Measurements from ENCODE around the gene STARD3.
"Not testable (repeated sequence)": the region's sequence is repeated elsewhere in the genome, so short reads cannot be mapped to it uniquely, and the experiment has no call there.

STARD3 gene

DNA sequence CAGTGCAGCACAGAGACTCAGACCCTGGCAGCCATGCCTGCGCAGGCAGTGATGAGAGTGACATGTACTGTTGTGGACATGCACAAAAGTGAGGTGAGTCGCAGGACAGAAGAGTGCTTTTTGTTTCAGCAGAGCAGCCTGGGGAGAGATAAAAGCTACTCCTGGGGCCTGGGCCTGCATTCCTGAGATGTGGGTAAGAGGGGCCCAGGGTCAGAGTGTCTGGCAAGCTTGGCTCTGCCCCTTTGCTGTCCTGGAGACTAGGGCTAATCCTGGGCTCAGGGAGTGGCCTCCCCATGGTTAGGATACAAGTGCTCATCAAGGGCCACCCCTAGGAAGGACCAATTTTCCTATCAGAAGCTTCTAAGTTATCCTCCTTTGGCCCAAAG, 58.1 kb downstream of the STARD3 start:
- no peak for DNase-seq (ENCODE audit: low read depth in 2 of 2)

DNA sequence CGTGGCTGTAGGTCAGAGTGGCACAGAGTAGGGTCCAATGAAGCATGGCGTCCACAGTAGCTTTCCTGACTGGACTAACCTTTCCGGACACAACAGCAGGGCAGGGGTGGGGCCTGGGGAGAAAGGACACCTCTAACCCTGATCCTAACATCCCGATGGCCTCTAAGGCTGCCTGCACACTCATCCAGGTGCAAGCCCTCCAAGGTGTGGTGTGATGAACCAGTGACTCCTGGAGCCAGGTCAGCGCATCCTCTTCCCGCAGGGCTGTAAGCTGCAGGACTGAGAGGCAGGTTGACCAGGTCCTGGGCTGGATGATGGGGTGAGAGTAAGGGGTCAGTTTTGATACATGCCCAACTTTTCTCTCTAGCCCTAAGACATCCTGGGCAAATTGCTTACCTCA, 59.8 kb downstream of the STARD3 start:
- DNase-seq (ENCODE audit: low read depth in 2 of 2): no peak

GRCh38 chr17:39697961-39698360, 61.0 kb downstream of the STARD3 start:
- DNase-seq (ENCODE audit: low read depth in 2 of 2): no peak

GRCh38 chr17:39699157-39699817, 62.3 kb downstream of the STARD3 start:
- not testable (repeated sequence) for DNase-seq (ENCODE audit: low read depth in 2 of 2)

- DNase-seq (ENCODE audit: low read depth in 2 of 2): no peak
Measured at GRCh38 chr17:39699818-39700147, 62.8 kb downstream of the STARD3 start, which contains the start of gene ERBB2. Gene ERBB2, plus strand, starts transcription at chr17:39700064. Its CDS starts 175 bp downstream, at chr17:39700239.

- no peak for DNase-seq (ENCODE audit: low read depth in 2 of 2)
Measured at GRCh38 chr17:39700148-39700987, 63.4 kb downstream of the STARD3 start.

GRCh38 chr17:39701012-39701783, 64.3 kb downstream of the STARD3 start:
- no peak for DNase-seq (ENCODE audit: low read depth in 2 of 2)

GRCh38 chr17:39701784-39702422, 65.0 kb downstream of the STARD3 start:
- DNase-seq (ENCODE audit: low read depth in 2 of 2): no peak

- DNase-seq (ENCODE audit: low read depth in 2 of 2): no peak
Measured at GRCh38 chr17:39702901-39703893, 66.3 kb downstream of the STARD3 start.

DNA sequence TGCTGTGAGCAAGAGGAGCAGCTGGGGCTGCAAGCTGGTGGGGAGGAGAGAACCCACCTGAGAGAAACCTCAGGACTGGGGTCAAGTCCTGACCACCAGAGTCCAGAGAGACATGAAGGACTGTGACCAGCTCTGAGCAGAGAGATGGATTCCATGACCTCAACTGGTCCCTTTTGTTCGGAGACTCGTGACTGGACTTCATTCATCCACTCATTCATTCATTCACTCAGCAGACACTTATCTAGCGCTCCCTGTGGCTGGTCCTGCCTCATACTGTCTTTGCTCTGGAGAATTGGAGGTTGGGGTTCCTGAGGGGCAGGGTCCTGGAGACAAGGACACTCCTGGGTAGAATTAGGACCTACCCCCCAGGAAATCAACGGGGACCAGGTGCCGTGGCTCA, 67.0 kb downstream of the STARD3 start:
- no peak for DNase-seq (ENCODE audit: low read depth in 2 of 2)

DNA sequence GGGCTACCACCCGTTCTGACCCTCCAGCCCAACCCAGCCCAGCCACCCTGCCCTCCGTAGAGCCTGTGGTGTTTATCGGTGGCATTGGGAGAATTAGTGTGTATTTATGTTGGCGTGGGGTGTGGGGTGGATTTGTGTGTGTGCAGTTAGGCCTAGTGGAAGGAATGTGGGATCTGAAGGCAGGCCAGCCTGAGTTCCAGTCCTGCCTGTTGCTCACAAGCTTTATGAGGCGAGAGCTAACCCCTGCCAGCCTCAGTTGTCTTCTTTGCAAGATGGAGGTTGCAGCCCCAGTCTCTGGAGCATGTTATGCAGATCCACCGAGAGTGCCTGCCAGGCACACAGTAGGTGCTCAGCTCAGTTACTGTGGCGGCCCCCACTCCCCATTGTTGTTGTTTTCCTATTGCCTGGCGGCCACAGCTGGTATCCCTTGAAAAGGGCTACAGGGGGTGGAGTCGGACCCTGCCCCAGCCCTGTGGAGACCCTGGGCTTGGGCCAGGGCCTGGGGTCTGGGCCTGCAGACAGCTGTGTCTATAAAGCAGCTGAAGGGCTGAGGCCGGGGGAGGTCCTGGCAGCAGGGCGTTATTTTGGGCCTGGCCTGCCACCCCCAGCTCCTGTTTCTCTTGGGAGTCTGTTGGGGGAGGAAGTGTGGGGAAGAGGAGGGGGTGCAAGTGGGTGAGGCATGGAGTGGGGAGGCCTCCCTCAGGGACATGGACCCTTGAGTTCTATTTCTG, 68.0 kb downstream of the STARD3 start:
- DNase-seq (ENCODE audit: low read depth in 2 of 2): no peak

DNA sequence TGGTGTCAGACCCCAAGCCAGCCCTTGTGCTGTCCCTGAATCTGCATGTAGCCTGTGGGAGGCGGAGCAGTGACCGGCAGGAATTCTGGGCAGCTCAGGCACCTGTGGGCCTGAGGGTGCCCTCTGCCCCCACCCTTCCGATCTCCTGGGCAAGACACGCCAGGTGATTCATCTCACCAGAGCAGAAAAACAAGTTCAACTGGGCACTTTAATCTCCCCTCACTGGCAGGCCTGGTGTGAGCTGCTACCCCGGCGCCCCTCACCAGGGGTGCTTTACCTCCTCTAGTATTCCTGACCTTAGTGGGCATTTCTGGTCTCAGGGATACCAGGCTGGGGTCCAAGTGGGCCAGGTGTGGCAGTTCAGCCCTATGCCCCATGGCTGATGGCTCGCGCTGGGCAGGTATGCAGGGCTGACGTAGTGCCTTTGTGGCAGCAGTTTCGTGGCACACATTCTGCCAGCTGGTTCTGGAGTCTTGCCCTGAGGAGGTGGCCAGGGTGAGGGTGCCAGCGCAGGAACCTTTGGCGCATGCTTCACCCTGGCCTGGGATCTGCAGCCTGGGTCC, 68.9 kb downstream of the STARD3 start:
- DNase-seq (ENCODE audit: low read depth in 2 of 2): no peak

DNA sequence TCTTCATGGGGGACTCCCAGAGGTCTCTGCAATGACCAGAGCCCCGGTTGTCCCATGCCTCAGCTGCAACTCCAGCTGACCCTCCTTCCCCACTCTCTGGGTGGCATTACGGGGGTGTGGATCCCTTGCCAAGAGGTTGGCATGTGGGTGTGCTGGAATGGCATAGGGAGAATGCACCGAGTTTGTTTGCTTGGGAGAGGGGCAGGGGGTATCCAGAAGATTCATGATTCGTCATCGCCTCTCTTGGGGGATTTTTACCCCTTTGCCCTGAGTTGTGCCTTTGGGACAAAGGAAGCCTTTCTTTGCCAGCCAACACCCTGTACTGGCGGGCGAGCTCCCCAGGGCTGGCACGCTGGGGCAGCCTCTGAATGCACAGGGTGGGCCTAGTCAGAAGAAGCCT, 69.4 kb downstream of the STARD3 start:
- no peak for DNase-seq (ENCODE audit: low read depth in 2 of 2)

DNA sequence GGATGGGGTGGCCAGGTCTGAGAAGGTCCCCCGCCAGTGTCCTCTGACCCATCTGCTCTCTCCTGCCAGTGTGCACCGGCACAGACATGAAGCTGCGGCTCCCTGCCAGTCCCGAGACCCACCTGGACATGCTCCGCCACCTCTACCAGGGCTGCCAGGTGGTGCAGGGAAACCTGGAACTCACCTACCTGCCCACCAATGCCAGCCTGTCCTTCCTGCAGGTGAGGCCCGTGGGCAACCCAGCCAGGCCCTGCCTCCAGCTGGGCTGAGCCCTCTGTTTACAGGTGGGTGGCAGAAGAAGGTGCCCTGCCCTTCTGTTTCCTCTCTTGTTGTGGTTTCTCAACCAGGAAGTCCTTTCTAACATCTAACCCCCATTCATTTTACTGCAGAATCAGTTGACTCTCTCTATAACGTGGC, 70.0 kb downstream of the STARD3 start:
- no peak for DNase-seq (ENCODE audit: low read depth in 2 of 2)

DNA sequence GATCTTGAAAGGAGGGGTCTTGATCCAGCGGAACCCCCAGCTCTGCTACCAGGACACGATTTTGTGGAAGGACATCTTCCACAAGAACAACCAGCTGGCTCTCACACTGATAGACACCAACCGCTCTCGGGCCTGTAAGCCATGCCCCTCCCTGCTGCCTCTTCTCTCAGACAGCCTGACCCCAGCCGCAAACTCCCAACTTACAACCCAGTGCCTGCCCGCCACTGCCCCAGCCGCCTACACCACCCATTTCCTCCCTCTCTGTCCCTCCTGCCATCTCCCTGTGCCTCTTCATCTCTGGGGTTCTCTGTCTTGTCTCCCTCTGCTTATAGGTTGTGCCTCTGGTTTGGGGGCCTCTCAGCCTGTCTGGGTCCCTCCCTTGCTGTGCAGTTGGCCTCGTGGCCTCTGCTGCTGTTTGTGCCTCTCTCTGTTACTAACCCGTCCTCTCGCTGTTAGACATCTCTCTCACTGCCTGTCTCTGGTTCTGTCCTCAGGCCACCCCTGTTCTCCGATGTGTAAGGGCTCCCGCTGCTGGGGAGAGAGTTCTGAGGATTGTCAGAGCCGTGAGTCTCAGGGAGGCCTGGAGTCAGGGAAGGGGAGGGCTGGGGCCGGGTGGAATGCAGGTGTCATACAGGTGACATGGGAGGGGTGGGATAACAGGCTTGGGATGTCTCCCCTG, 72.5 kb downstream of the STARD3 start:
- DNase-seq (ENCODE audit: low read depth in 2 of 2): no peak

DNA sequence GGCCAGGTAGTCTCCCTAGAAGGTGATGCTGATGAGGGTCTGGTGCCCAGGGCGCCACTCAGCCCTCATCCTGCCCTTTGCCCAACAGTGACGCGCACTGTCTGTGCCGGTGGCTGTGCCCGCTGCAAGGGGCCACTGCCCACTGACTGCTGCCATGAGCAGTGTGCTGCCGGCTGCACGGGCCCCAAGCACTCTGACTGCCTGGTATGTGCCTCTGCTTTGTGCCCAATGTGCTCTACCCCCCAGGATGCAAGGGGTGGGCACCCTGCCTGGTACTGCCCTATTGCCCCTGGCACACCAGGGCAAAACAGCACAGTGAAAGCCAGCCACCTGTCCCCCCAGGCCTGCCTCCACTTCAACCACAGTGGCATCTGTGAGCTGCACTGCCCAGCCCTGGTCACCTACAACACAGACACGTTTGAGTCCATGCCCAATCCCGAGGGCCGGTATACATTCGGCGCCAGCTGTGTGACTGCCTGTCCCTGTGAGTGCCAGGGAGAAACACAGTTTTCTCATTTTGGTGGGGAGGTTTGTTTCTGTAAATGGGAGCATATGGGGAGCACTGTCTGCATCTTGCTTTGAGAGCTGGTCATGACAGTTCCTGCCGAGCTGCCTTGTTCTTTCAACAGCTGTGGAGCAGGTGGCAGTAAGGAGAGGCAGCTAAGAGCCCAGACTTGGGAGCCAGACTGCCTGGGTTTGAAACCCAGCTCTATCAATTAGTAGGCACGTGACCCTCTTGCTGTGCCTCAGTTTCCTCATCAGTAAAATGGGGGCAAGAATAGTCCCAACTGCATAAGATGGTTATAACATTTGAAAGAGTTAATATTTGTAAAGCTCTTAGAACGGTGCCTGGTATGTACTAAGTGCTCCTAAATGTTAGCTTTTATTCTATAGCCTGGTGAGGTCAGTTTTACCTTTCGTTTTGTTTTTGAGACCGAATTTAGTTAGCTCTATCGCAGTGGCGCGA, 73.3 kb downstream of the STARD3 start:
- no peak for DNase-seq (ENCODE audit: low read depth in 2 of 2)

DNA sequence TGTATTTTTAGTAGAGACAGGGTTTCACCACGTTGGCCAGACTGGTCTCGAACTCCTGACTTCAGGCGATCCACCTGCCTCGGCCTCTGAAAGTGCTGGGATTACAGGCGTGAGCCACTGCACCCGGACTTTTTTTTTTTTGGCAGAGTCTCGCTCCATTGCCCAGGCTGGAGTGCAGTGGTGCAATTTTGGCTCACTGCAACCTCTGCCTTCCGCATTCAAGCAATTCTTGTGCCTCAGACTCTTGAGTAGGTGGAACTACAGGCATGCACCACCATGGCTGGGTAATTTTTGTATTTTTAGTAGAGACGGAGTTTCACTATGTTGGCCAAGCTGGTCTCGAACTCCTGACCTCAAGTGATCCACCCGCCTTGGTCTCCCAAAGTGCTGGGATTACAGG, 74.1 kb downstream of the STARD3 start:
- not testable (repeated sequence) for DNase-seq (ENCODE audit: low read depth in 2 of 2)

- DNase-seq (ENCODE audit: low read depth in 2 of 2): no peak
Measured at GRCh38 chr17:39711851-39712250, 74.9 kb downstream of the STARD3 start.

All from activated CD8-positive, alpha-beta memory T cell treated with anti-CD3 and anti-CD28 coated beads for 4 hours (primary cell).